H9 (cell line): ENCODE results near the gene RBFOX2. TPM values are rescaled to one million over a fixed set of nuclear protein-coding genes. Genes with fewer than 3 reads are reported as not detected.

Experiments
- DNase-seq: peaks from one replicate; pipeline ENCODE4 v3.0.0-alpha.2; 2017
- H2AFZ ChIP-seq: one replicate; pipeline ENCODE4 v1.6.1; 2013; ENCODE audit warnings: mild to moderate bottlenecking, low read length, control low read depth, moderate library complexity
- H2AK5ac ChIP-seq: 2 replicates; pipeline ENCODE4 v1.6.1; 2013; ENCODE audit warnings: low read length, control low read depth, mixed read lengths; ENCODE audit not compliant: insufficient read length
- H2BK120ac ChIP-seq: one replicate; pipeline ENCODE4 v1.6.1; 2013; ENCODE audit warnings: low read depth, mild to moderate bottlenecking, low read length, control low read depth, inconsistent platforms; ENCODE audit not compliant: poor library complexity, severe bottlenecking
- H2BK12ac ChIP-seq: 2 replicates; pipeline ENCODE4 v1.6.1; 2013; ENCODE audit warnings: low read length, control low read depth, mixed read lengths, low read depth; ENCODE audit not compliant: insufficient read length
- H2BK15ac ChIP-seq: 2 replicates; pipeline ENCODE4 v1.6.1; 2013; ENCODE audit warnings: low read depth, low read length, control low read depth
- H2BK20ac ChIP-seq: one replicate; pipeline ENCODE4 v1.6.1; 2013; ENCODE audit warnings: low read depth, mild to moderate bottlenecking, low read length, control low read depth, inconsistent platforms; ENCODE audit not compliant: poor library complexity, severe bottlenecking
- H2BK5ac ChIP-seq: 2 replicates; pipeline ENCODE4 v1.6.1; 2013; ENCODE audit warnings: low read length, control low read depth, mixed read lengths; ENCODE audit not compliant: insufficient read length
- H3K14ac ChIP-seq: 2 replicates; pipeline ENCODE4 v1.6.1; 2013; ENCODE audit warnings: low read length, control low read depth; ENCODE audit not compliant: insufficient read depth
- H3K18ac ChIP-seq: 2 replicates; pipeline ENCODE4 v1.6.1; 2013; ENCODE audit warnings: low read depth, mild to moderate bottlenecking, mixed read lengths, low read length, control low read depth; ENCODE audit not compliant: insufficient read length
- H3K23ac ChIP-seq: 2 replicates; pipeline ENCODE4 v1.6.1; 2013; ENCODE audit warnings: low read length, control low read depth, mixed read lengths, low read depth; ENCODE audit not compliant: insufficient read length
- H3K23me2 ChIP-seq: 2 replicates; pipeline ENCODE4 v1.6.1; 2013; ENCODE audit warnings: low read depth, mild to moderate bottlenecking, mixed read lengths, low read length, control low read depth; ENCODE audit not compliant: insufficient read length, poor library complexity, severe bottlenecking
- H3K27ac ChIP-seq: 2 replicates; pipeline ENCODE4 v1.5.1; 2013; ENCODE audit warnings: low read length, control low read depth, mixed read lengths, low read depth; ENCODE audit not compliant: insufficient read length
- H3K27me3 ChIP-seq: 2 replicates; pipeline ENCODE4 v1.6.1; 2013; ENCODE audit warnings: low read length, control low read depth, inconsistent platforms; ENCODE audit not compliant: insufficient read depth
- H3K4ac ChIP-seq: 2 replicates; pipeline ENCODE4 v1.6.1; 2013; ENCODE audit warnings: low read depth, mild to moderate bottlenecking, control low read depth, inconsistent platforms, low read length, moderate library complexity
- H3K4me1 ChIP-seq: 2 replicates; pipeline ENCODE4 v1.6.1; 2013; ENCODE audit warnings: low read length, control low read depth, inconsistent platforms; ENCODE audit not compliant: insufficient read depth
- H3K4me2 ChIP-seq: 2 replicates; pipeline ENCODE4 v1.6.1; 2013; ENCODE audit warnings: low read length, control low read depth, mixed read lengths; ENCODE audit not compliant: insufficient read length, insufficient read depth
- H3K56ac ChIP-seq: 2 replicates; pipeline ENCODE4 v1.6.1; 2013; ENCODE audit warnings: low read depth, mild to moderate bottlenecking, mixed read lengths, low read length, control low read depth; ENCODE audit not compliant: insufficient read length
- H3K79me1 ChIP-seq: 2 replicates; pipeline ENCODE4 v1.6.1; 2013; ENCODE audit warnings: low read depth, mild to moderate bottlenecking, moderate library complexity, low read length, control low read depth, inconsistent platforms; ENCODE audit not compliant: insufficient read depth, poor library complexity, severe bottlenecking
- H3K79me2 ChIP-seq: 2 replicates; pipeline ENCODE4 v1.6.1; 2013; ENCODE audit warnings: low read length, control low read depth, inconsistent platforms; ENCODE audit not compliant: insufficient read depth
- H3K9ac ChIP-seq: 2 replicates; pipeline ENCODE4 v1.6.1; 2013; ENCODE audit warnings: low read length, control low read depth, mixed read lengths; ENCODE audit not compliant: insufficient read length; ENCODE audit errors: extremely low read depth
- H3K9me3 ChIP-seq: one replicate; pipeline ENCODE4 v1.6.1; 2013; ENCODE audit warnings: low read depth, low read length, inconsistent platforms; ENCODE audit not compliant: control insufficient read depth
- H3T11ph ChIP-seq: one replicate; pipeline ENCODE4 v1.6.1; 2013; ENCODE audit warnings: mild to moderate bottlenecking, low read length, control low read depth, inconsistent platforms
- H4K20me1 ChIP-seq: one replicate; pipeline ENCODE4 v1.6.1; 2013; ENCODE audit not compliant: control insufficient read depth, insufficient read length, insufficient read depth
- H4K5ac ChIP-seq: 2 replicates; pipeline ENCODE4 v1.6.1; 2013; ENCODE audit warnings: low read depth, mild to moderate bottlenecking, mixed read lengths, low read length, control low read depth; ENCODE audit not compliant: insufficient read length
- H4K8ac ChIP-seq: replicated peaks from 2 replicates; pipeline ENCODE4 v1.6.1; 2013; ENCODE audit warnings: low read length, control low read depth, mixed read lengths, low read depth; ENCODE audit not compliant: insufficient read length
- H4K91ac ChIP-seq: 2 replicates; pipeline ENCODE4 v1.6.1; 2013; ENCODE audit warnings: low read depth, mild to moderate bottlenecking, moderate library complexity, mixed read lengths, low read length, control low read depth; ENCODE audit not compliant: insufficient read length
- H3K27ac Mint-ChIP-seq, 3 experiments: 2 replicates in 2 of 3; 3 replicates in 1 of 3; pipeline ENCODE4 v1.8.0; 2020 to 2021; ENCODE audit warnings: mixed read lengths in 3 of 3, mild to moderate bottlenecking in 1 of 3, moderate library complexity in 1 of 3
- H3K27me3 Mint-ChIP-seq: 2 replicates; pipeline ENCODE4 v1.8.0; 2021; ENCODE audit warnings: low read depth, mild to moderate bottlenecking, moderate library complexity, mixed read lengths
- H3K36me3 Mint-ChIP-seq, 3 experiments: 2 replicates in 2 of 3; 3 replicates in 1 of 3; pipeline ENCODE4 v1.8.0; 2020 to 2021; ENCODE audit warnings: low read depth in 3 of 3, mixed read lengths in 3 of 3; ENCODE audit not compliant: insufficient read depth in 1 of 3
- H3K4me1 Mint-ChIP-seq, 2 experiments: 2 replicates each; pipeline ENCODE4 v1.8.0; 2020; ENCODE audit warnings: mixed read lengths in 2 of 2
- H3K4me3 Mint-ChIP-seq, 2 experiments: 2 replicates in 1 of 2; 3 replicates in 1 of 2; pipeline ENCODE4 v1.8.0; 2020 to 2021; ENCODE audit warnings: mild to moderate bottlenecking in 2 of 2, mixed read lengths in 2 of 2, moderate library complexity in 1 of 2
- H3K9me3 Mint-ChIP-seq, 2 experiments: 2 replicates in 1 of 2; 3 replicates in 1 of 2; pipeline ENCODE4 v1.8.0; 2020; ENCODE audit warnings: mild to moderate bottlenecking in 2 of 2, mixed read lengths in 2 of 2, moderate library complexity in 1 of 2
- WGBS: extraction: QIAGEN DNeasy Blood & Tissue Kit; methylation state at CpG from one replicate; pipeline ENCODE4 v1.1.7; 2013; ENCODE audit warnings: missing lambda C conversion rate, low lambda C conversion rate, mixed read lengths; ENCODE audit not compliant: insufficient read length; ENCODE audit errors: extremely low coverage; 5-methylcytosine and 5-hydroxymethylcytosine counted together
- total RNA-seq: library from RNA; stranded (reverse); gene quantifications from 2 replicates; pipeline ENCODE4 v1.2.1, GENCODE V29; 2021
- TF ChIP-seq, protein P1 (sequence below): fragments of 200-600 bp; sonication (generic); conservative IDR thresholded peaks from 3 replicates; pipeline ENCODE4 v1.8.0; 2021; ENCODE audit warnings: antibody characterized with exemption, mild to moderate bottlenecking

Gene RBFOX2
- total RNA-seq, 1 experiment from 2014 or later: 84.7 TPM

- Histone ChIP-seq H2BK20ac (no peak overlapping the region), H3K4me2 (no peak overlapping the region), H4K8ac (no peak overlapping the region), H3K14ac (no peak overlapping the region), H3K9ac (no peak overlapping the region), H3K18ac (no peak overlapping the region), H2AK5ac (no peak overlapping the region), H3K4ac (no peak overlapping the region), H3K79me1 (peaks cover 3% of the 10 kb centered on the region), H3K27ac (no peak overlapping the region), H3K27me3 (no peaks in the 10 kb centered on the region), H2BK5ac (no peak overlapping the region), H4K20me1 (no peaks in the 10 kb centered on the region), H4K5ac (no peak overlapping the region), H3T11ph (no peak overlapping the region), H2BK12ac (no peak overlapping the region), H3K23ac (no peak overlapping the region), H3K23me2 (no peaks in the 10 kb centered on the region), H2BK120ac (no peak overlapping the region), H4K91ac (no peak overlapping the region), H3K9me3 (no peaks in the 10 kb centered on the region), H2BK15ac (no peak overlapping the region), H2AFZ (no peak overlapping the region), H3K79me2 (peaks cover 5% of the 10 kb centered on the region; the same call in 1 of the 2 replicates), H3K56ac (no peak overlapping the region), H3K4me1 (peaks cover under 1% of the 10 kb centered on the region; the same call in 1 of the 2 replicates)
- Mint-ChIP-seq H3K36me3 (no peaks in the 10 kb centered on the region; a peak in 1 of 7 replicates), H3K4me3 (no peak overlapping the region), H3K27ac (no peak overlapping the region), H3K9me3 (no peaks in the 10 kb centered on the region), H3K27me3 (no peaks in the 10 kb centered on the region), H3K4me1 (peaks cover 14 to 16% of the 10 kb centered on the region in 2 experiments)
- no CpG with 5 or more reads among the region's 1 CpG for WGBS
- TF ChIP-seq, protein P1, sequence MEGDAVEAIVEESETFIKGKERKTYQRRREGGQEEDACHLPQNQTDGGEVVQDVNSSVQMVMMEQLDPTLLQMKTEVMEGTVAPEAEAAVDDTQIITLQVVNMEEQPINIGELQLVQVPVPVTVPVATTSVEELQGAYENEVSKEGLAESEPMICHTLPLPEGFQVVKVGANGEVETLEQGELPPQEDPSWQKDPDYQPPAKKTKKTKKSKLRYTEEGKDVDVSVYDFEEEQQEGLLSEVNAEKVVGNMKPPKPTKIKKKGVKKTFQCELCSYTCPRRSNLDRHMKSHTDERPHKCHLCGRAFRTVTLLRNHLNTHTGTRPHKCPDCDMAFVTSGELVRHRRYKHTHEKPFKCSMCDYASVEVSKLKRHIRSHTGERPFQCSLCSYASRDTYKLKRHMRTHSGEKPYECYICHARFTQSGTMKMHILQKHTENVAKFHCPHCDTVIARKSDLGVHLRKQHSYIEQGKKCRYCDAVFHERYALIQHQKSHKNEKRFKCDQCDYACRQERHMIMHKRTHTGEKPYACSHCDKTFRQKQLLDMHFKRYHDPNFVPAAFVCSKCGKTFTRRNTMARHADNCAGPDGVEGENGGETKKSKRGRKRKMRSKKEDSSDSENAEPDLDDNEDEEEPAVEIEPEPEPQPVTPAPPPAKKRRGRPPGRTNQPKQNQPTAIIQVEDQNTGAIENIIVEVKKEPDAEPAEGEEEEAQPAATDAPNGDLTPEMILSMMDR: no peak
- DNase-seq: no peak
These were observed 122.7 kb downstream of the RBFOX2 start for GRCh38 chr22:35905894-35906293.
